HG02759 (cell line): Measurements from ENCODE around the gene ADAMTS15.

Source experiments
- ATAC-seq: cut with Tn5 transposase; IDR thresholded peaks from one replicate; pipeline ENCODE4 v1.9.1; 2021; ENCODE audit warnings: mild to moderate bottlenecking, moderate library complexity; ENCODE audit not compliant: unreplicated experiment

Gene ADAMTS15

GRCh38 chr11:130510407-130511006, 62.1 kb downstream of the ADAMTS15 start:
- ATAC-seq, result no peak

- ATAC-seq, result no peak
Observed at GRCh38 chr11:130511765-130512164, 63.3 kb downstream of the ADAMTS15 start.

- no peak for ATAC-seq
Observed at GRCh38 chr11:130512662-130513061, 64.2 kb downstream of the ADAMTS15 start.

- no peak for ATAC-seq
Observed at GRCh38 chr11:130513132-130513531, 64.7 kb downstream of the ADAMTS15 start.

- ATAC-seq, result no peak
Observed at GRCh38 chr11:130514316-130514715, 65.9 kb downstream of the ADAMTS15 start.

- ATAC-seq, result no peak
Observed at GRCh38 chr11:130514851-130515250, 66.4 kb downstream of the ADAMTS15 start.

- no peak for ATAC-seq
Observed at GRCh38 chr11:130515829-130516553, 67.5 kb downstream of the ADAMTS15 start.

GRCh38 chr11:130516554-130517505, 68.4 kb downstream of the ADAMTS15 start:
- ATAC-seq, result no peak

GRCh38 chr11:130518164-130518680, 69.8 kb downstream of the ADAMTS15 start:
- no peak for ATAC-seq

- no peak for ATAC-seq
Observed at GRCh38 chr11:130519128-130519932, 70.9 kb downstream of the ADAMTS15 start.

GRCh38 chr11:130520271-130520671, 71.8 kb downstream of the ADAMTS15 start:
- no peak for ATAC-seq

GRCh38 chr11:130522284-130522961, 74.0 kb downstream of the ADAMTS15 start:
- no peak for ATAC-seq

GRCh38 chr11:130523166-130523565, 74.7 kb downstream of the ADAMTS15 start:
- no peak for ATAC-seq

GRCh38 chr11:130523609-130524008, 75.2 kb downstream of the ADAMTS15 start:
- ATAC-seq, result no peak

- ATAC-seq, result no peak
Observed at GRCh38 chr11:130524132-130524790, 75.8 kb downstream of the ADAMTS15 start.

- ATAC-seq, result no peak
Observed at GRCh38 chr11:130525307-130525706, 76.9 kb downstream of the ADAMTS15 start.
